ENCODE data around the gene ATP11B.

The ATP11B gene

DNA sequence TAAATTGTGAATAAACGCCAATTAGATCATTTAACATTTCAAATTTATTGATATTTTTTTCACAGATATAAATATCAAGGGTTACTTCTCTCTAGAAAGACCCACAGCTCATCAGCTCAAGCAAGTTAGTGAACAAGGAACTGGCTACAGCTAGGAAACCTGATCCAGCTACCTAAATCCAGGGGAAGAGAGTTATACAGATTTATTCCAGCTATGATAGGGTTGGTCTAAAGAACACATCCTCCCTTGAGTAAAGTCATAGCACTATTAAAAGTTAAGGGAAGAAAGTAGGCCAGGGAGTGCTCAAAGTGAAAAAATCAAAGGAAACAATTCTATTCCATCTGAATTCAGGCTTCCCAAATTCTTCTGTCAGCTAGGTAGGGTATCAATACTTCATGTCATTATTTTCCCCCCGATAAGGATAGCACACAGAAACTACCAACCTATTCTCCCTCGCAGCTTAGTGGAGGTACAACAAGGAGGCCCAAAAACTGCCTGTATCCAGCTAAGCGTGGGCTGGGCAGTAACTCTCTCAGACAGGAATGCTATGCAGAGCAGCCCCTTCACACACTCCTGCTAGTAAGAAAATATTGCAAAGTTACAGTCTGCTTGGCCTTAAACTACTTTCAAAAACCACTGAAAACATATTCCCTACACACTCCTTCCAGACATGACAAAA lies 143.1 kb downstream of the ATP11B start:
- Histone ChIP-seq H3K79me2 (ENCODE audit: insufficient read depth, low read depth) (no peaks in the 10 kb centered on the region), H2AFZ (ENCODE audit: low read depth) (no peak overlapping the region), H3K36me3 (ENCODE audit: insufficient read depth) (no peaks in the 10 kb centered on the region), H4K20me1 (ENCODE audit: insufficient read depth) (no peaks in the 10 kb centered on the region), H3K27me3 (ENCODE audit: insufficient read depth, low read depth) (no peaks in the 10 kb centered on the region), H3K9ac (no peak overlapping the region), H3K4me2 (no peak overlapping the region), H3K27ac (no peak overlapping the region), H3K4me3 (IDR thresholded peaks at IDR 0.05; ENCODE audit: insufficient read depth, low read depth, low read length) (no peak overlapping the region), H3K4me1 (ENCODE audit: low read depth, poor library complexity, severe bottlenecking) (peaks cover 24% of the 10 kb centered on the region)
- TF ChIP-seq, protein P1, sequence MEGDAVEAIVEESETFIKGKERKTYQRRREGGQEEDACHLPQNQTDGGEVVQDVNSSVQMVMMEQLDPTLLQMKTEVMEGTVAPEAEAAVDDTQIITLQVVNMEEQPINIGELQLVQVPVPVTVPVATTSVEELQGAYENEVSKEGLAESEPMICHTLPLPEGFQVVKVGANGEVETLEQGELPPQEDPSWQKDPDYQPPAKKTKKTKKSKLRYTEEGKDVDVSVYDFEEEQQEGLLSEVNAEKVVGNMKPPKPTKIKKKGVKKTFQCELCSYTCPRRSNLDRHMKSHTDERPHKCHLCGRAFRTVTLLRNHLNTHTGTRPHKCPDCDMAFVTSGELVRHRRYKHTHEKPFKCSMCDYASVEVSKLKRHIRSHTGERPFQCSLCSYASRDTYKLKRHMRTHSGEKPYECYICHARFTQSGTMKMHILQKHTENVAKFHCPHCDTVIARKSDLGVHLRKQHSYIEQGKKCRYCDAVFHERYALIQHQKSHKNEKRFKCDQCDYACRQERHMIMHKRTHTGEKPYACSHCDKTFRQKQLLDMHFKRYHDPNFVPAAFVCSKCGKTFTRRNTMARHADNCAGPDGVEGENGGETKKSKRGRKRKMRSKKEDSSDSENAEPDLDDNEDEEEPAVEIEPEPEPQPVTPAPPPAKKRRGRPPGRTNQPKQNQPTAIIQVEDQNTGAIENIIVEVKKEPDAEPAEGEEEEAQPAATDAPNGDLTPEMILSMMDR (conservative IDR thresholded peaks at IDR 0.05; ENCODE audit: low read depth, low read length): no peak

DNA sequence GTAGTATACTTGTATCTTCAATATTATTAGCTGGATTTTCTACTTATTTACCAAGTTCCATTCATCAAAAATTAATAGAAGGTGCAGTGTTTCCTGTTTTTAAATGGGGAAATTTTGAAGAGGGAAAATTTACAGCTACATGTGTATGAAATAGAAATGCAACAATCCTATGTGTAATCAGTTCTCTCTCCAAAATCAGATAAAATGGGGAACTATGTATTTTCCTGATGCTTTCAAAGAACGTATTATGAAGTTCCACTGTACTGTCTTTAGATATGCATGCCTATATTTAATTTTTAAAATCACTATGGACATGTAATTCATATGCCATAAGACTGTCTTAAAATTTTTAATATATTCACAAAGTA lies 143.6 kb downstream of the ATP11B start:
- Histone ChIP-seq H3K4me3 (IDR thresholded peaks at IDR 0.05; ENCODE audit: insufficient read depth, low read depth, low read length) (no peak overlapping the region), H3K27me3 (ENCODE audit: insufficient read depth, low read depth) (no peaks in the 10 kb centered on the region), H4K20me1 (ENCODE audit: insufficient read depth) (no peaks in the 10 kb centered on the region), H2AFZ (ENCODE audit: low read depth) (no peak overlapping the region), H3K4me1 (ENCODE audit: low read depth, poor library complexity, severe bottlenecking) (peaks cover 24% of the 10 kb centered on the region), H3K79me2 (ENCODE audit: insufficient read depth, low read depth) (no peaks in the 10 kb centered on the region), H3K27ac (no peak overlapping the region), H3K9ac (no peak overlapping the region), H3K4me2 (peak overlapping the region; percentile 39; the same call in 1 of the 2 replicates), H3K36me3 (ENCODE audit: insufficient read depth) (no peaks in the 10 kb centered on the region)
- TF ChIP-seq, protein P1 (conservative IDR thresholded peaks at IDR 0.05; ENCODE audit: low read depth, low read length): no peak

DNA sequence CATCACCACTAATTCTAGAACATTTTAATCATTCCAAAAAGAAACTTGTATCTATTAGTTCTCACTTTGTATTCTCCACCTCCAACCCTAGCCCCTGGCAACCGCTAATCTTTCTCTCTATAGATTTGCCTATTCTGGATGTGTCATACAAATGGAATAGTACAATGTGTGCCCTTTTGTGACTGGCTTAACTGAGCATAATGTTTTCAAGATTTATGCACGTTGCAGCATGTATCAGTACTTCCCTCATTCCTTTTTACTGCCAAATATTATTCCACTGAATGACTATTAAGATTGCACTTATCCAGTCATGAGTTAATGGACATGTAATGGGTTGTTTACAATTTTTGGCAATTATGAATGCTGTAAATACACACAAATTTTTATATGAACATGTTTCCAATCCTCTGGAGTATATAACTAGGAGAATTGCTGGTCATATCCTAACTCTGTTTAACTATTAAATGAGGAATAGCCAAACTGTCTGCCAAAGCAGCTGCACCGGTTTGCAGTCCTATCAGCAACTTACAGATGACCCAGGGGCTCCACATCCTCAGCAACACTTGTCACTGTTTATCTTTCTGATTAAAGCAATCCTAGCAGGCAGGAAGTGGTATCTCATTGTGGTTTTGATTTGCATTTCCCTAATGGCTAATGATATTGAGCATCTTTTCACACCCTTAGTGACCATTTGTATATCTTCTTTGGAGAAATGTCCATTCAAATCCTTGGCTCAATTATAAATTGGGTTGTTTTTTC lies 144.2 kb downstream of the ATP11B start:
- Histone ChIP-seq H3K4me2 (peak overlapping the region; percentile 39), H3K79me2 (ENCODE audit: insufficient read depth, low read depth) (no peaks in the 10 kb centered on the region)
- TF ChIP-seq, protein P1 (conservative IDR thresholded peaks at IDR 0.05; ENCODE audit: low read depth, low read length): no peak

DNA sequence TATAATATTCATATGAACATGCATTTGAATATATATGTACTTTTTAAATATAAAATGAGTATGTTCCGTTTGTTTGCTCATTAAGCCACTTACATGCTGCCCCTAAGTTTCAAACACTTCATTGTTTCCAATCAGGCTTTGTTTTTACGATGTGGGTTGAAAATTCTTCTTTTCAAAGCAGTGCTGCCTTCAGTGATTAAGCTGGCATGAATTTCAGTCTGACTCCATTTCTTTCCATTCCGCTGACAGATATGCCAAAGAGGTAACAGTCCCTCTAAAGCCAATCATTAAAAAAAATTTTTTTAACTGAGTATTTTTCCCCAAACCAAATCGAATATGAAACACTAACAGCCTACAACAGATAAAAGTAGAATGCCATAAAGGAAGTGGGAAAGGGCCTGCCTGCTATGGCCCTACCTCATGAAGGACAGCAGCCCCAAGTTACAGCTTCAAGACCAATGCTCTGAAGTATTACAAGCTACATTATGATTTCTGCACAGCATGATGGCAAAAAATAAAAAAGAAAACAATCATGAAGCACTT lies 147.0 kb downstream of the ATP11B start:
- no peak overlapping the region for H2AFZ ChIP-seq (ENCODE audit: low read depth)
- peaks cover 4% of the 10 kb centered on the region; the same call in 1 of the 2 replicates for H3K36me3 ChIP-seq (ENCODE audit: insufficient read depth)
- H3K79me2 ChIP-seq (ENCODE audit: insufficient read depth, low read depth): no peaks in the 10 kb centered on the region
- H3K9ac ChIP-seq: no peak overlapping the region
- H3K4me3 ChIP-seq (IDR thresholded peaks at IDR 0.05; ENCODE audit: insufficient read depth, low read depth, low read length): no peak overlapping the region
- TF ChIP-seq, protein P1 (conservative IDR thresholded peaks at IDR 0.05; ENCODE audit: low read depth, low read length): no peak
- peaks cover 24% of the 10 kb centered on the region for H3K4me1 ChIP-seq (ENCODE audit: low read depth, poor library complexity, severe bottlenecking)
- no peak overlapping the region for H3K27ac ChIP-seq
- H3K4me2 ChIP-seq: no peak overlapping the region
- no peaks in the 10 kb centered on the region for H4K20me1 ChIP-seq (ENCODE audit: insufficient read depth)
- H3K27me3 ChIP-seq (ENCODE audit: insufficient read depth, low read depth): no peaks in the 10 kb centered on the region

More for the DNA sequence above, 144.2 kb downstream of the ATP11B start:
- Histone ChIP-seq H3K36me3 (ENCODE audit: insufficient read depth) (no peaks in the 10 kb centered on the region), H3K4me3 (IDR thresholded peaks at IDR 0.05; ENCODE audit: insufficient read depth, low read depth, low read length) (no peak overlapping the region), H3K27ac (no peak overlapping the region), H4K20me1 (ENCODE audit: insufficient read depth) (no peaks in the 10 kb centered on the region), H3K27me3 (ENCODE audit: insufficient read depth, low read depth) (no peaks in the 10 kb centered on the region), H3K4me1 (ENCODE audit: low read depth, poor library complexity, severe bottlenecking) (peaks cover 24% of the 10 kb centered on the region), H3K9ac (no peak overlapping the region), H2AFZ (ENCODE audit: low read depth) (no peak overlapping the region)
